ENCODE results near the gene ADAM15. TPM values are rescaled to one million over a fixed set of nuclear protein-coding genes. Genes with fewer than 3 reads are reported as not detected.
A peak's percentile ranks its signal among the peaks of the same experiment; 100 is the strongest.

Gene ADAM15
- total and polyA plus RNA-seq, 2 of the 8 experiments (the other 6 are each of a cell fraction or from before 2014, with no cell fraction given) = 32.9 to 37.6 TPM

DNA sequence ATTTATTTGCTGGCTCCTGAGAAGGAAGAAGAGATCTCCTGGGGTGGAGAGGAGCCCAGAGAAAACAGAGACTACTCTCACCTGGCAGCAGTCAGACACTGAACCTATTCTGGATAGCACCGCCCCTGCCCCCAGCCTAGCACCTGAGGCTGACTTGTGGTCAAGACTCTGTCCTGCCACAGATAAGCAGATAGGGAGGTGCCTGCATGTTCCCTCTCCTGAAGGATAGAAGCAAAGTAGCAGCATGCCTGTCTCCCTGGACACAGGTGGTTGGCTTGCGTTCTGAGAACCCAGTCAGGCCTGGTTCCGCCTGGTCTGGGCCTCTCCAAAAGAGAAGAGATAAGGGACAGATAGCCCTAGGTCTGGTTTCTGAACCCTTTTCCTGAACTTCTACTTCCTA lies 26.2 kb downstream of the ADAM15 start:
- H3K14ac ChIP-seq (ENCODE audit: insufficient read length) = no peak overlapping the region
- no peak overlapping the region for H3K9ac ChIP-seq (replicated peaks in 1 of 4; ENCODE audit: extremely low read depth in 1 of 4, low read depth in 3 of 4, low read length in 3 of 4)
- H3K4ac ChIP-seq (replicated peaks; ENCODE audit: insufficient read length, low read depth, low read length) = no peak overlapping the region
- peak overlapping the region; percentile 77; the same call in 1 of the 2 replicates for H2BK15ac ChIP-seq (ENCODE audit: low read length)
- POLR2A ChIA-PET (ENCODE audit: partially characterized antibody) = interaction anchor here (1.7 to 2.6 kb wide), 4 partner anchors 14 to 83 kb away, joined by 4 to 18 read pairs (median 7); partner anchors contain the start of gene EFNA4
- 87% methylated on average over 3 of the region's 3 CpGs; no CpG with 5 or more reads in 1 of the 2 experiments for WGBS, 2 experiments (ENCODE audit: extremely low coverage in 1 of 2, insufficient coverage in 1 of 2, insufficient read length in 1 of 2, insufficient replicate concordance in 2 of 2, low coverage in 1 of 2, low lambda C conversion rate in 2 of 2, missing lambda C conversion rate in 1 of 2)
- H4K91ac ChIP-seq (replicated peaks; ENCODE audit: insufficient read length, low read length) = no peak overlapping the region
- DNase-seq (ENCODE audit: low read depth in 1 of 2, low spot score in 2 of 2) = no peak
- H3K18ac ChIP-seq (ENCODE audit: extremely low read depth, low read length) = no peak overlapping the region
- no peaks in the 10 kb centered on the region for H3K79me1 ChIP-seq (ENCODE audit: low read depth, low read length)
- no peak overlapping the region for H3K4me3 ChIP-seq (ENCODE audit: extremely low read depth in 1 of 4, insufficient read depth in 2 of 4, low read depth in 3 of 4, low read length in 4 of 4)
- H2BK20ac ChIP-seq (ENCODE audit: low read length) = no peak overlapping the region
- H4K5ac ChIP-seq (ENCODE audit: insufficient read length, low read depth, low read length) = no peak overlapping the region
- peaks cover 16% of the 10 kb centered on the region; the same call in 1 of the 2 replicates for H3K23me2 ChIP-seq (ENCODE audit: low read depth, low read length)
- no peak overlapping the region for H2AFZ ChIP-seq (ENCODE audit: low read length)
- H3K79me2 ChIP-seq (ENCODE audit: control insufficient read depth in 1 of 2, insufficient read depth in 2 of 2, low read length in 2 of 2) = no peaks in the 10 kb centered on the region
- H2BK12ac ChIP-seq (ENCODE audit: low read depth, low read length) = peak overlapping the region; percentile 75; the same call in 1 of the 2 replicates
- no peaks in the 10 kb centered on the region for H3K36me3 ChIP-seq (ENCODE audit: control insufficient read depth in 2 of 4, insufficient read depth in 4 of 4, low read length in 3 of 4)
- H3K27me3 ChIP-seq (replicated peaks in 1 of 4; ENCODE audit: control insufficient read depth in 3 of 4, extremely low read depth in 1 of 4, insufficient read depth in 3 of 4, low read length in 3 of 4) = peaks cover 32 to 46% (median 43%) of the 10 kb centered on the region in 4 experiments
- no peaks in the 10 kb centered on the region for H3K9me3 ChIP-seq (ENCODE audit: insufficient read depth in 2 of 2, low read depth in 1 of 2, low read length in 1 of 2)
- FAIRE-seq = no peak
- H3K4me2 ChIP-seq (ENCODE audit: insufficient read depth in 1 of 2, low read depth in 2 of 2, low read length in 2 of 2) = no peak overlapping the region; a peak in 1 of 4 replicates
- no peak for TF ChIP-seq SP4 (IDR thresholded peaks at IDR 0.05; ENCODE audit: low read length)
- no peak for TF ChIP-seq EZH2 (IDR thresholded peaks at IDR 0.05; ENCODE audit: low read depth, low read length, severe bottlenecking)
- TF ChIP-seq, protein P1, sequence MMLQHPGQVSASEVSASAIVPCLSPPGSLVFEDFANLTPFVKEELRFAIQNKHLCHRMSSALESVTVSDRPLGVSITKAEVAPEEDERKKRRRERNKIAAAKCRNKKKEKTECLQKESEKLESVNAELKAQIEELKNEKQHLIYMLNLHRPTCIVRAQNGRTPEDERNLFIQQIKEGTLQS (IDR thresholded peaks at IDR 0.05; ENCODE audit: insufficient read depth, low read depth, low read length) = no peak
- no peak for TF ChIP-seq FOSL1 (IDR thresholded peaks at IDR 0.05; ENCODE audit: insufficient read depth, low read depth, low read length)
- TF ChIP-seq, protein P2, sequence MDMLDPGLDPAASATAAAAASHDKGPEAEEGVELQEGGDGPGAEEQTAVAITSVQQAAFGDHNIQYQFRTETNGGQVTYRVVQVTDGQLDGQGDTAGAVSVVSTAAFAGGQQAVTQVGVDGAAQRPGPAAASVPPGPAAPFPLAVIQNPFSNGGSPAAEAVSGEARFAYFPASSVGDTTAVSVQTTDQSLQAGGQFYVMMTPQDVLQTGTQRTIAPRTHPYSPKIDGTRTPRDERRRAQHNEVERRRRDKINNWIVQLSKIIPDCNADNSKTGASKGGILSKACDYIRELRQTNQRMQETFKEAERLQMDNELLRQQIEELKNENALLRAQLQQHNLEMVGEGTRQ (IDR thresholded peaks at IDR 0.05; ENCODE audit: low read length) = no peak
- TF ChIP-seq TAF7 (optimal IDR thresholded peaks at IDR 0.05; ENCODE audit: borderline replicate concordance, low read depth, low read length) = no peak
- TF ChIP-seq, protein P3, sequence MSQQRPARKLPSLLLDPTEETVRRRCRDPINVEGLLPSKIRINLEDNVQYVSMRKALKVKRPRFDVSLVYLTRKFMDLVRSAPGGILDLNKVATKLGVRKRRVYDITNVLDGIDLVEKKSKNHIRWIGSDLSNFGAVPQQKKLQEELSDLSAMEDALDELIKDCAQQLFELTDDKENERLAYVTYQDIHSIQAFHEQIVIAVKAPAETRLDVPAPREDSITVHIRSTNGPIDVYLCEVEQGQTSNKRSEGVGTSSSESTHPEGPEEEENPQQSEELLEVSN (IDR thresholded peaks at IDR 0.05) = no peak
- no peak overlapping the region for H3K23ac ChIP-seq (ENCODE audit: insufficient read length)
- H3K4me1 ChIP-seq (replicated peaks in 1 of 4; ENCODE audit: control insufficient read depth in 3 of 4, insufficient read depth in 4 of 4, low read length in 3 of 4) = peaks cover 4 to 31% (median 19%) of the 10 kb centered on the region in 4 experiments
- peak overlapping the region; percentile 41 for H2AK5ac ChIP-seq (ENCODE audit: low read depth, low read length)
- H3K56ac ChIP-seq (replicated peaks; ENCODE audit: insufficient read length, low read depth, low read length) = no peak overlapping the region
- H3K27ac ChIP-seq (ENCODE audit: low read depth, low read length) = no peak overlapping the region
- CTCF ChIA-PET (ENCODE audit: partially characterized antibody) = interaction anchor here (0.6 to 33.9 kb wide), 4 partner anchors 9 to 71 kb away, joined by 3 to 907 read pairs (median 18); partner anchors contain the start of genes ADAM15 and EFNA4
- H2BK5ac ChIP-seq (ENCODE audit: low read depth, low read length) = no peak overlapping the region
- no peak overlapping the region for H2BK120ac ChIP-seq (replicated peaks; ENCODE audit: low read depth, low read length)
- peaks cover 0 to 8% of the 10 kb centered on the region in 2 experiments for H4K20me1 ChIP-seq (replicated peaks in 1 of 2; ENCODE audit: control insufficient read depth in 1 of 2, insufficient read depth in 2 of 2, low read length in 2 of 2)
- no peak overlapping the region for H4K8ac ChIP-seq (ENCODE audit: extremely low read depth, insufficient read depth, low read length)

All from H1 (cell line).